HEK293 (cell line): ENCODE measurements around the gene THUMPD2.

ENCODE experiments used
- CTCF ChIA-PET: fragments of 350-600 bp; formaldehyde crosslinking; extraction: SDS; loops from one replicate; lab custom pipeline; 2021; ENCODE audit warnings: antibody characterized with exemption; lab: Yijun Ruan, JAX
- POLR2A ChIA-PET: fragments of 300-600 bp; formaldehyde crosslinking; extraction: SDS; loops from one replicate; lab custom pipeline; 2020; ENCODE audit warnings: antibody characterized with exemption, inconsistent platforms; lab: Yijun Ruan, JAX
- H3K27ac ChIP-seq: fragments of 200-500 bp; sonication (Bioruptor generic); 2 replicates; pipeline ENCODE4 v1.5.1; 2014; ENCODE audit warnings: low read depth, low read length, control low read depth, inconsistent platforms; ENCODE audit errors: extremely low read depth
- H3K36me3 ChIP-seq, 2 experiments: fragments of 200-500 bp in 1 of 2; sonication (Bioruptor generic) in 1 of 2; 1 replicate in 1 of 2; 2 replicates in 1 of 2; pipeline ENCODE4 v1.5.1; 2014 to 2017; ENCODE audit warnings: inconsistent platforms in 2 of 2, low read length in 2 of 2; ENCODE audit not compliant: control insufficient read depth in 2 of 2, insufficient read depth in 1 of 2
- H3K4me1 ChIP-seq: fragments of 200-500 bp; sonication (Bioruptor generic); 2 replicates; pipeline ENCODE4 v1.5.1; 2014; ENCODE audit warnings: mild to moderate bottlenecking, low read length, inconsistent platforms; ENCODE audit not compliant: control insufficient read depth, insufficient read depth
- H3K4me3 ChIP-seq: 2 replicates; pipeline ENCODE4 v1.5.1; 2011; ENCODE audit warnings: low read depth, mild to moderate bottlenecking, control low read depth, low read length, moderate library complexity
- H3K9me3 ChIP-seq: fragments of 200-500 bp; sonication (Bioruptor generic); 2 replicates; pipeline ENCODE4 v1.5.1; 2014; ENCODE audit warnings: low read depth, low read length, inconsistent platforms; ENCODE audit not compliant: control insufficient read depth, insufficient read depth
- KLF1 ChIP-seq: fragments of 450-650 bp; formaldehyde crosslinking; IDR thresholded peaks from 2 replicates; pipeline ENCODE4 v1.5.1; 2016; ENCODE audit warnings: missing biosample characterization, missing genetic modification characterization
- ZFP37 ChIP-seq: fragments of 450-650 bp; formaldehyde crosslinking; IDR thresholded peaks from 2 replicates; pipeline ENCODE4 v1.5.1; 2016; ENCODE audit warnings: missing biosample characterization, missing genetic modification characterization
- ZNF155 ChIP-seq: fragments of 450-650 bp; formaldehyde crosslinking; IDR thresholded peaks from 2 replicates; pipeline ENCODE4 v1.5.1; 2016; ENCODE audit warnings: missing biosample characterization, missing genetic modification characterization
- ZNF239 ChIP-seq: fragments of 450-650 bp; formaldehyde crosslinking; IDR thresholded peaks from 2 replicates; pipeline ENCODE4 v1.5.1; 2016; ENCODE audit warnings: missing biosample characterization, missing genetic modification characterization
- ZNF248 ChIP-seq: fragments of 450-650 bp; formaldehyde crosslinking; IDR thresholded peaks from 2 replicates; pipeline ENCODE4 v1.5.1; 2017; ENCODE audit warnings: missing biosample characterization, missing genetic modification characterization
- ZNF292 ChIP-seq: fragments of 450-650 bp; formaldehyde crosslinking; IDR thresholded peaks from 2 replicates; pipeline ENCODE4 v1.5.1; 2016; ENCODE audit warnings: low read depth, missing biosample characterization, missing genetic modification characterization, borderline replicate concordance
- ZNF341 ChIP-seq: fragments of 450-650 bp; formaldehyde crosslinking; IDR thresholded peaks from 2 replicates; pipeline ENCODE4; 2016; ENCODE audit warnings: low read depth, missing biosample characterization, missing genetic modification characterization
- ZNF404 ChIP-seq: fragments of 450-650 bp; formaldehyde crosslinking; IDR thresholded peaks from 2 replicates; pipeline ENCODE4 v1.5.1; 2017; ENCODE audit warnings: missing biosample characterization, missing genetic modification characterization
- ZNF561 ChIP-seq: fragments of 450-650 bp; IDR thresholded peaks from 2 replicates; pipeline ENCODE4 v1.5.1; 2018; ENCODE audit warnings: missing biosample characterization, missing genetic modification characterization, borderline replicate concordance
- ZNF76 ChIP-seq: fragments of 450-650 bp; formaldehyde crosslinking; IDR thresholded peaks from 2 replicates; pipeline ENCODE4; 2016; ENCODE audit warnings: low read depth, missing biosample characterization, missing genetic modification characterization, borderline replicate concordance
- ZNF843 ChIP-seq: fragments of 450-650 bp; formaldehyde crosslinking; IDR thresholded peaks from 2 replicates; pipeline ENCODE4 v1.5.1; 2016; ENCODE audit warnings: missing biosample characterization, missing genetic modification characterization
- TF ChIP-seq, protein P1 (sequence below): fragments of 450-650 bp; formaldehyde crosslinking; IDR thresholded peaks from 2 replicates; pipeline ENCODE4 v1.5.1; 2016; ENCODE audit warnings: missing biosample characterization, missing genetic modification characterization
- TF ChIP-seq, protein P2 (sequence below): fragments of 450-650 bp; formaldehyde crosslinking; IDR thresholded peaks from 2 replicates; pipeline ENCODE4 v1.5.1; 2016; ENCODE audit warnings: missing biosample characterization, missing genetic modification characterization
- TF ChIP-seq, protein P3 (sequence below): fragments of 450-650 bp; formaldehyde crosslinking; IDR thresholded peaks from 2 replicates; pipeline ENCODE4 v1.5.1; 2016; ENCODE audit warnings: missing biosample characterization, missing genetic modification characterization, borderline replicate concordance
- TF ChIP-seq, protein P4 (sequence below): fragments of 450-650 bp; formaldehyde crosslinking; IDR thresholded peaks from 2 replicates; pipeline ENCODE4 v1.5.1; 2017; ENCODE audit warnings: missing biosample characterization, missing genetic modification characterization
- TF ChIP-seq, protein P5 (sequence below): fragments of 450-650 bp; formaldehyde crosslinking; IDR thresholded peaks from 2 replicates; pipeline ENCODE4 v1.5.1; 2017; ENCODE audit warnings: missing biosample characterization, missing genetic modification characterization
- TF ChIP-seq, protein P6 (sequence below): fragments of 450-650 bp; formaldehyde crosslinking; optimal IDR thresholded peaks from 2 replicates; pipeline ENCODE3; 2016; ENCODE audit warnings: missing biosample characterization, mild to moderate bottlenecking, missing genetic modification characterization
- TF ChIP-seq, protein P7 (sequence below): fragments of 450-650 bp; formaldehyde crosslinking; IDR thresholded peaks from 2 replicates; pipeline ENCODE4 v1.5.1; 2017; ENCODE audit warnings: missing biosample characterization, missing genetic modification characterization
- TF ChIP-seq, protein P8 (sequence below): fragments of 450-650 bp; formaldehyde crosslinking; IDR thresholded peaks from 2 replicates; pipeline ENCODE4 v1.5.0; 2017; ENCODE audit warnings: missing biosample characterization, missing genetic modification characterization, borderline replicate concordance

Gene THUMPD2

DNA sequence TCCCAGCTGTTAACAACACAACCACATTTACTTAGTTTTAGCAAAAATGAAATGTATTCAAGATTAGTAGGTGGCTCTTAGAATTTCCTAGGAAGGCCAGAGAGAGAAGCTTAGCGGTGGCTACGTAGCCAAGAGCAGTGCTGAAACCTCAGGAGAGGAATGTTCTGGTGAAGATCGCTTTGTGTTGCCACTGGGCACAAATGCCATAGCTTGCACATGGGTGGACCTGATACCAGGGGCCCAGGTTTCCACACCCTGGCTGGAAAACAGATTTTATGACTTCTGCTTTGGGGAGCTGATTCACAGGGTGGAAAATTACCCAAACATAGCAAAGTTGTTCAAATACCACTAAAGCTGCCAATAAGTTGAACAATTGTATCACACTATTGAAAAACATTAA, 43.4 kb downstream of the THUMPD2 start (continued):
- TF ChIP-seq, protein P1, sequence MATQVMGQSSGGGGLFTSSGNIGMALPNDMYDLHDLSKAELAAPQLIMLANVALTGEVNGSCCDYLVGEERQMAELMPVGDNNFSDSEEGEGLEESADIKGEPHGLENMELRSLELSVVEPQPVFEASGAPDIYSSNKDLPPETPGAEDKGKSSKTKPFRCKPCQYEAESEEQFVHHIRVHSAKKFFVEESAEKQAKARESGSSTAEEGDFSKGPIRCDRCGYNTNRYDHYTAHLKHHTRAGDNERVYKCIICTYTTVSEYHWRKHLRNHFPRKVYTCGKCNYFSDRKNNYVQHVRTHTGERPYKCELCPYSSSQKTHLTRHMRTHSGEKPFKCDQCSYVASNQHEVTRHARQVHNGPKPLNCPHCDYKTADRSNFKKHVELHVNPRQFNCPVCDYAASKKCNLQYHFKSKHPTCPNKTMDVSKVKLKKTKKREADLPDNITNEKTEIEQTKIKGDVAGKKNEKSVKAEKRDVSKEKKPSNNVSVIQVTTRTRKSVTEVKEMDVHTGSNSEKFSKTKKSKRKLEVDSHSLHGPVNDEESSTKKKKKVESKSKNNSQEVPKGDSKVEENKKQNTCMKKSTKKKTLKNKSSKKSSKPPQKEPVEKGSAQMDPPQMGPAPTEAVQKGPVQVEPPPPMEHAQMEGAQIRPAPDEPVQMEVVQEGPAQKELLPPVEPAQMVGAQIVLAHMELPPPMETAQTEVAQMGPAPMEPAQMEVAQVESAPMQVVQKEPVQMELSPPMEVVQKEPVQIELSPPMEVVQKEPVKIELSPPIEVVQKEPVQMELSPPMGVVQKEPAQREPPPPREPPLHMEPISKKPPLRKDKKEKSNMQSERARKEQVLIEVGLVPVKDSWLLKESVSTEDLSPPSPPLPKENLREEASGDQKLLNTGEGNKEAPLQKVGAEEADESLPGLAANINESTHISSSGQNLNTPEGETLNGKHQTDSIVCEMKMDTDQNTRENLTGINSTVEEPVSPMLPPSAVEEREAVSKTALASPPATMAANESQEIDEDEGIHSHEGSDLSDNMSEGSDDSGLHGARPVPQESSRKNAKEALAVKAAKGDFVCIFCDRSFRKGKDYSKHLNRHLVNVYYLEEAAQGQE (tag by site-specific recombination): no peak
- TF ChIP-seq, protein P2, sequence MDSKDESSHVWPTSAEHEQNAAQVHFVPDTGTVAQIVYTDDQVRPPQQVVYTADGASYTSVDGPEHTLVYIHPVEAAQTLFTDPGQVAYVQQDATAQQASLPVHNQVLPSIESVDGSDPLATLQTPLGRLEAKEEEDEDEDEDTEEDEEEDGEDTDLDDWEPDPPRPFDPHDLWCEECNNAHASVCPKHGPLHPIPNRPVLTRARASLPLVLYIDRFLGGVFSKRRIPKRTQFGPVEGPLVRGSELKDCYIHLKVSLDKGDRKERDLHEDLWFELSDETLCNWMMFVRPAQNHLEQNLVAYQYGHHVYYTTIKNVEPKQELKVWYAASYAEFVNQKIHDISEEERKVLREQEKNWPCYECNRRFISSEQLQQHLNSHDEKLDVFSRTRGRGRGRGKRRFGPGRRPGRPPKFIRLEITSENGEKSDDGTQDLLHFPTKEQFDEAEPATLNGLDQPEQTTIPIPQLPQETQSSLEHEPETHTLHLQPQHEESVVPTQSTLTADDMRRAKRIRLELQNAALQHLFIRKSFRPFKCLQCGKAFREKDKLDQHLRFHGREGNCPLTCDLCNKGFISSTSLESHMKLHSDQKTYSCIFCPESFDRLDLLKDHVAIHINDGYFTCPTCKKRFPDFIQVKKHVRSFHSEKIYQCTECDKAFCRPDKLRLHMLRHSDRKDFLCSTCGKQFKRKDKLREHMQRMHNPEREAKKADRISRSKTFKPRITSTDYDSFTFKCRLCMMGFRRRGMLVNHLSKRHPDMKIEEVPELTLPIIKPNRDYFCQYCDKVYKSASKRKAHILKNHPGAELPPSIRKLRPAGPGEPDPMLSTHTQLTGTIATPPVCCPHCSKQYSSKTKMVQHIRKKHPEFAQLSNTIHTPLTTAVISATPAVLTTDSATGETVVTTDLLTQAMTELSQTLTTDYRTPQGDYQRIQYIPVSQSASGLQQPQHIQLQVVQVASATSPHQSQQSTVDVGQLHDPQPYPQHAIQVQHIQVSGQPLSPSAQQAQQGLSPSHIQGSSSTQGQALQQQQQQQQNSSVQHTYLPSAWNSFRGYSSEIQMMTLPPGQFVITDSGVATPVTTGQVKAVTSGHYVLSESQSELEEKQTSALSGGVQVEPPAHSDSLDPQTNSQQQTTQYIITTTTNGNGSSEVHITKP: no peak

DNA sequence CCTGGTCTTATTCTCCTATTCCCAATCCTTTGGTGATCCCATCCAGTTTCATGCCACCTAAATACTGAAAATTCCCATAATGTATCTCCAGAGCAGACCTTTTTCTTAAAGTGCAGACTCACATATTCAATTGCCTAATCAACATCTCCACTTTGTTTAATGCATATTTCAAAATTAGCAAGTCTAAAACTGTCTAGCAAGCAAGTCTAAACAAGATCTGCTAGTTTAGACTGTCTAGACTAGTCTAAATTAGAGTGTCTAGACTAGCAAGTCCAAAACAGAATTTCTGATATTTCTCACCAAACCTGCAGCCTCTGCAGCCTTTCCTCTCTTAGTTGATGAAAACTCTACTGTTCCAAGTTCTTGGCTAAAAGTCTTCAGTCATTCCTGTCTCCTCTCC, 44.6 kb downstream of the THUMPD2 start:
- Histone ChIP-seq H3K9me3 (no peaks in the 10 kb centered on the region), H3K4me3 (no peak overlapping the region), H3K36me3 (peaks cover 14 to 74% of the 10 kb centered on the region in 2 experiments), H3K4me1 (no peaks in the 10 kb centered on the region), H3K27ac (no peak overlapping the region)
- CTCF ChIA-PET: no interaction called here
- POLR2A ChIA-PET: no interaction called here
- no peak for TF ChIP-seq ZNF248
- TF ChIP-seq, protein P3, sequence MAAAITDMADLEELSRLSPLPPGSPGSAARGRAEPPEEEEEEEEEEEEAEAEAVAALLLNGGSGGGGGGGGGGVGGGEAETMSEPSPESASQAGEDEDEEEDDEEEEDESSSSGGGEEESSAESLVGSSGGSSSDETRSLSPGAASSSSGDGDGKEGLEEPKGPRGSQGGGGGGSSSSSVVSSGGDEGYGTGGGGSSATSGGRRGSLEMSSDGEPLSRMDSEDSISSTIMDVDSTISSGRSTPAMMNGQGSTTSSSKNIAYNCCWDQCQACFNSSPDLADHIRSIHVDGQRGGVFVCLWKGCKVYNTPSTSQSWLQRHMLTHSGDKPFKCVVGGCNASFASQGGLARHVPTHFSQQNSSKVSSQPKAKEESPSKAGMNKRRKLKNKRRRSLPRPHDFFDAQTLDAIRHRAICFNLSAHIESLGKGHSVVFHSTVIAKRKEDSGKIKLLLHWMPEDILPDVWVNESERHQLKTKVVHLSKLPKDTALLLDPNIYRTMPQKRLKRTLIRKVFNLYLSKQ: no peak
- no peak for TF ChIP-seq ZNF404 (tag by site-specific recombination)
- TF ChIP-seq, protein P4, sequence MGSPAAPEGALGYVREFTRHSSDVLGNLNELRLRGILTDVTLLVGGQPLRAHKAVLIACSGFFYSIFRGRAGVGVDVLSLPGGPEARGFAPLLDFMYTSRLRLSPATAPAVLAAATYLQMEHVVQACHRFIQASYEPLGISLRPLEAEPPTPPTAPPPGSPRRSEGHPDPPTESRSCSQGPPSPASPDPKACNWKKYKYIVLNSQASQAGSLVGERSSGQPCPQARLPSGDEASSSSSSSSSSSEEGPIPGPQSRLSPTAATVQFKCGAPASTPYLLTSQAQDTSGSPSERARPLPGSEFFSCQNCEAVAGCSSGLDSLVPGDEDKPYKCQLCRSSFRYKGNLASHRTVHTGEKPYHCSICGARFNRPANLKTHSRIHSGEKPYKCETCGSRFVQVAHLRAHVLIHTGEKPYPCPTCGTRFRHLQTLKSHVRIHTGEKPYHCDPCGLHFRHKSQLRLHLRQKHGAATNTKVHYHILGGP: no peak
- TF ChIP-seq ZNF843 (tag by site-specific recombination): no peak
- TF ChIP-seq, protein P5, sequence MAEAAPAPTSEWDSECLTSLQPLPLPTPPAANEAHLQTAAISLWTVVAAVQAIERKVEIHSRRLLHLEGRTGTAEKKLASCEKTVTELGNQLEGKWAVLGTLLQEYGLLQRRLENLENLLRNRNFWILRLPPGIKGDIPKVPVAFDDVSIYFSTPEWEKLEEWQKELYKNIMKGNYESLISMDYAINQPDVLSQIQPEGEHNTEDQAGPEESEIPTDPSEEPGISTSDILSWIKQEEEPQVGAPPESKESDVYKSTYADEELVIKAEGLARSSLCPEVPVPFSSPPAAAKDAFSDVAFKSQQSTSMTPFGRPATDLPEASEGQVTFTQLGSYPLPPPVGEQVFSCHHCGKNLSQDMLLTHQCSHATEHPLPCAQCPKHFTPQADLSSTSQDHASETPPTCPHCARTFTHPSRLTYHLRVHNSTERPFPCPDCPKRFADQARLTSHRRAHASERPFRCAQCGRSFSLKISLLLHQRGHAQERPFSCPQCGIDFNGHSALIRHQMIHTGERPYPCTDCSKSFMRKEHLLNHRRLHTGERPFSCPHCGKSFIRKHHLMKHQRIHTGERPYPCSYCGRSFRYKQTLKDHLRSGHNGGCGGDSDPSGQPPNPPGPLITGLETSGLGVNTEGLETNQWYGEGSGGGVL (tag by site-specific recombination): no peak
- TF ChIP-seq, protein P6, sequence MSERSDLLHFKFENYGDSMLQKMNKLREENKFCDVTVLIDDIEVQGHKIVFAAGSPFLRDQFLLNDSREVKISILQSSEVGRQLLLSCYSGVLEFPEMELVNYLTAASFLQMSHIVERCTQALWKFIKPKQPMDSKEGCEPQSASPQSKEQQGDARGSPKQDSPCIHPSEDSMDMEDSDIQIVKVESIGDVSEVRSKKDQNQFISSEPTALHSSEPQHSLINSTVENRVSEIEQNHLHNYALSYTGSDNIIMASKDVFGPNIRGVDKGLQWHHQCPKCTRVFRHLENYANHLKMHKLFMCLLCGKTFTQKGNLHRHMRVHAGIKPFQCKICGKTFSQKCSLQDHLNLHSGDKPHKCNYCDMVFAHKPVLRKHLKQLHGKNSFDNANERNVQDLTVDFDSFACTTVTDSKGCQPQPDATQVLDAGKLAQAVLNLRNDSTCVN (tag by site-specific recombination): no peak
- TF ChIP-seq, protein P7, sequence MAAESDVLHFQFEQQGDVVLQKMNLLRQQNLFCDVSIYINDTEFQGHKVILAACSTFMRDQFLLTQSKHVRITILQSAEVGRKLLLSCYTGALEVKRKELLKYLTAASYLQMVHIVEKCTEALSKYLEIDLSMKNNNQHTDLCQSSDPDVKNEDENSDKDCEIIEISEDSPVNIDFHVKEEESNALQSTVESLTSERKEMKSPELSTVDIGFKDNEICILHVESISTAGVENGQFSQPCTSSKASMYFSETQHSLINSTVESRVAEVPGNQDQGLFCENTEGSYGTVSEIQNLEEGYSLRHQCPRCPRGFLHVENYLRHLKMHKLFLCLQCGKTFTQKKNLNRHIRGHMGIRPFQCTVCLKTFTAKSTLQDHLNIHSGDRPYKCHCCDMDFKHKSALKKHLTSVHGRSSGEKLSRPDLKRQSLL (tag by site-specific recombination): no peak
- no peak for TF ChIP-seq ZNF239 (tag by site-specific recombination)
- TF ChIP-seq ZFP37 (tag by site-specific recombination): no peak
- TF ChIP-seq ZNF561 (tag by site-specific recombination): no peak
- TF ChIP-seq KLF1: no peak
- TF ChIP-seq ZNF155 (tag by site-specific recombination): no peak
- no peak for TF ChIP-seq ZNF341 (tag by site-specific recombination)
- TF ChIP-seq, protein P8, sequence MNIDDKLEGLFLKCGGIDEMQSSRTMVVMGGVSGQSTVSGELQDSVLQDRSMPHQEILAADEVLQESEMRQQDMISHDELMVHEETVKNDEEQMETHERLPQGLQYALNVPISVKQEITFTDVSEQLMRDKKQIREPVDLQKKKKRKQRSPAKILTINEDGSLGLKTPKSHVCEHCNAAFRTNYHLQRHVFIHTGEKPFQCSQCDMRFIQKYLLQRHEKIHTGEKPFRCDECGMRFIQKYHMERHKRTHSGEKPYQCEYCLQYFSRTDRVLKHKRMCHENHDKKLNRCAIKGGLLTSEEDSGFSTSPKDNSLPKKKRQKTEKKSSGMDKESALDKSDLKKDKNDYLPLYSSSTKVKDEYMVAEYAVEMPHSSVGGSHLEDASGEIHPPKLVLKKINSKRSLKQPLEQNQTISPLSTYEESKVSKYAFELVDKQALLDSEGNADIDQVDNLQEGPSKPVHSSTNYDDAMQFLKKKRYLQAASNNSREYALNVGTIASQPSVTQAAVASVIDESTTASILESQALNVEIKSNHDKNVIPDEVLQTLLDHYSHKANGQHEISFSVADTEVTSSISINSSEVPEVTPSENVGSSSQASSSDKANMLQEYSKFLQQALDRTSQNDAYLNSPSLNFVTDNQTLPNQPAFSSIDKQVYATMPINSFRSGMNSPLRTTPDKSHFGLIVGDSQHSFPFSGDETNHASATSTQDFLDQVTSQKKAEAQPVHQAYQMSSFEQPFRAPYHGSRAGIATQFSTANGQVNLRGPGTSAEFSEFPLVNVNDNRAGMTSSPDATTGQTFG (tag by site-specific recombination): no peak
- no peak for TF ChIP-seq ZNF76 (tag by site-specific recombination)
- no peak for TF ChIP-seq ZNF292 (tag by site-specific recombination)
